GM12878 (cell line): ENCODE measurements around the gene LYRM2. TPM values are rescaled to one million over a fixed set of nuclear protein-coding genes. Genes with fewer than 3 reads are reported as not detected.

Experiments used
- ATAC-seq: fragments of 200-7000 bp; cut with Tn5 transposase; 3 replicates; pipeline ENCODE4 v1.9.1; 2020; ENCODE audit warnings: mild to moderate bottlenecking, moderate library complexity
- BruUV-seq: library from RNA; stranded (reverse); fragments of 400-500 nt; replicated peaks from 2 replicates; lab custom pipeline; 2021; lab: Mats Ljungman, UMichigan
- CTCF ChIA-PET: fragments of 300-600 bp; sonication (Branson Sonifier 250); formaldehyde crosslinking; extraction: SDS; loops from one replicate; lab custom pipeline; 2021; ENCODE audit warnings: inconsistent platforms; lab: Yijun Ruan, JAX
- POLR2A ChIA-PET: fragments of 350-600 bp; formaldehyde crosslinking; extraction: SDS; loops from one replicate; lab custom pipeline; 2021; ENCODE audit warnings: inconsistent platforms; lab: Charles Lee
- RAD21 ChIA-PET: fragments of 300-600 bp; sonication (Branson Sonifier 250); formaldehyde crosslinking; loops from one replicate; lab custom pipeline; 2023; ENCODE audit warnings: antibody characterized with exemption; ENCODE audit not compliant: unreplicated experiment; lab: Charles Lee
- SMC1A ChIA-PET: fragments of 300-600 bp; sonication (Branson Sonifier 250); formaldehyde crosslinking; loops from one replicate; lab custom pipeline; 2023; ENCODE audit not compliant: unreplicated experiment, uncharacterized antibody; lab: Charles Lee
- DNase-seq: peaks from one replicate; pipeline ENCODE4 v3.0.0-alpha.2; 2011; ENCODE audit warnings: low read depth, low spot score
- FAIRE-seq: peaks from 3 replicates; lab custom pipeline; 2011; peaks lifted over from hg19 to GRCh38; lab: Jason Lieb, UNC
- H2AFZ ChIP-seq: 2 replicates; pipeline ENCODE4 v1.6.0; 2011; ENCODE audit warnings: low read depth, low read length, control low read depth; ENCODE audit not compliant: control insufficient read depth
- H3K27ac ChIP-seq: 2 replicates; pipeline ENCODE4 v1.5.1; 2011; ENCODE audit warnings: control low read depth; ENCODE audit not compliant: control insufficient read depth, insufficient read depth
- H3K27me3 ChIP-seq, 2 experiments: replicated peaks in 1 of 2; 2 replicates each; pipeline versions ENCODE4 v1.6.0 to v1.6.1; 2011; ENCODE audit warnings: low read length in 1 of 2; ENCODE audit not compliant: control insufficient read depth in 2 of 2, insufficient read depth in 2 of 2
- H3K36me3 ChIP-seq, 2 experiments: 2 replicates each; pipeline ENCODE4 v1.5.1; 2011; ENCODE audit warnings: low read length in 1 of 2; ENCODE audit not compliant: control insufficient read depth in 2 of 2, insufficient read depth in 2 of 2
- H3K4me1 ChIP-seq: 2 replicates; pipeline ENCODE4 v1.6.1; 2011; ENCODE audit warnings: mild to moderate bottlenecking, low read length, moderate library complexity, mixed read lengths; ENCODE audit not compliant: control insufficient read depth, insufficient read depth
- H3K4me2 ChIP-seq: 2 replicates; pipeline ENCODE4 v1.6.0; 2011; ENCODE audit warnings: control low read depth; ENCODE audit not compliant: control insufficient read depth, insufficient read depth
- H3K4me3 ChIP-seq: fragments of 200-600 bp; sonication (generic); 2 replicates; pipeline ENCODE4 v1.5.1; 2016
- H3K79me2 ChIP-seq: 2 replicates; pipeline ENCODE4 v1.6.0; 2011; ENCODE audit warnings: low read length; ENCODE audit not compliant: control insufficient read depth, insufficient read depth
- H3K9ac ChIP-seq: 2 replicates; pipeline ENCODE4 v1.8.0; 2011; ENCODE audit warnings: low read length, control low read depth, mixed read lengths; ENCODE audit not compliant: control insufficient read depth, insufficient read depth
- H3K9me3 ChIP-seq: replicated peaks from 3 replicates; pipeline ENCODE4 v1.5.1; 2011; ENCODE audit warnings: mild to moderate bottlenecking, low read length; ENCODE audit not compliant: control insufficient read depth, insufficient read depth
- H4K20me1 ChIP-seq: 2 replicates; pipeline ENCODE4 v1.6.0; 2011; ENCODE audit not compliant: control insufficient read depth, insufficient read depth
- ATF7 ChIP-seq: fragments of 450-650 bp; IDR thresholded peaks from 2 replicates; pipeline ENCODE4 v1.6.1; 2016; ENCODE audit warnings: low read depth, mild to moderate bottlenecking
- BMI1 ChIP-seq: fragments of 450-650 bp; IDR thresholded peaks from 2 replicates; pipeline ENCODE4 v1.6.1; 2016; ENCODE audit warnings: mild to moderate bottlenecking, moderate library complexity, borderline replicate concordance
- CBX5 ChIP-seq: sonication (generic); IDR thresholded peaks from 2 replicates; pipeline ENCODE4 v1.6.1; 2016; ENCODE audit warnings: low read depth, moderate library complexity, mild to moderate bottlenecking, inconsistent platforms
- CHD2 ChIP-seq: IDR thresholded peaks from 2 replicates; pipeline ENCODE4 v1.6.1; 2011; ENCODE audit warnings: low read depth, low read length, improper control_type of control experiment, borderline replicate concordance
- CREB1 ChIP-seq: IDR thresholded peaks from 2 replicates; pipeline ENCODE4 v1.6.1; 2012; ENCODE audit warnings: low read depth, mild to moderate bottlenecking, inconsistent platforms
- JUNB ChIP-seq: IDR thresholded peaks from 2 replicates; pipeline ENCODE4 v1.6.1; 2016; ENCODE audit warnings: antibody characterized with exemption, mild to moderate bottlenecking
- KDM1A ChIP-seq: fragments of 200-600 bp; sonication (generic); IDR thresholded peaks from 2 replicates; pipeline ENCODE4 v1.6.1; 2016; ENCODE audit warnings: borderline replicate concordance
- KLF5 ChIP-seq: fragments of 450-650 bp; IDR thresholded peaks from 2 replicates; pipeline ENCODE4 v1.6.1; 2014; ENCODE audit warnings: mild to moderate bottlenecking; ENCODE audit not compliant: partially characterized antibody
- POLR2A ChIP-seq: IDR thresholded peaks from 2 replicates; pipeline ENCODE4 v1.6.1; 2011; ENCODE audit warnings: low read depth, mild to moderate bottlenecking, low read length
- RBBP5 ChIP-seq: fragments of 200-600 bp; sonication (generic); conservative IDR thresholded peaks from 2 replicates; pipeline ENCODE4 v1.6.1; 2016
- RCOR1 ChIP-seq: conservative IDR thresholded peaks from 2 replicates; pipeline ENCODE4 v1.6.1; 2012; ENCODE audit warnings: low read depth, low read length, improper control_type of control experiment
- SMC3 ChIP-seq: IDR thresholded peaks from 2 replicates; pipeline ENCODE4 v1.6.1; 2011; ENCODE audit warnings: low read length, improper control_type of control experiment, borderline replicate concordance
- SRF ChIP-seq, 2 experiments: IDR thresholded peaks; 2 replicates each; pipeline ENCODE4 v1.6.1; 2011; ENCODE audit warnings: low read depth in 2 of 2, low read length in 2 of 2, mild to moderate bottlenecking in 1 of 2, moderate library complexity in 1 of 2
- STAT3 ChIP-seq: IDR thresholded peaks from 2 replicates; pipeline ENCODE4 v1.6.1; 2011; ENCODE audit warnings: low read depth, low read length, improper control_type of control experiment
- SUPT20H ChIP-seq: IDR thresholded peaks from 2 replicates; pipeline ENCODE4 v1.6.1; 2011; ENCODE audit warnings: low read depth, mild to moderate bottlenecking, low read length, moderate library complexity, borderline replicate concordance; ENCODE audit not compliant: control insufficient read depth
- TARDBP ChIP-seq: IDR thresholded peaks from 2 replicates; pipeline ENCODE4 v1.6.1; 2016; ENCODE audit warnings: borderline replicate concordance
- ZNF274 ChIP-seq: IDR thresholded peaks from one replicate; pipeline ENCODE4 v1.8.0; 2011; ENCODE audit not compliant: insufficient read length, insufficient read depth
- WGBS: methylation state at CpG from one replicate; pipeline ENCODE4 v1.1.6; 2016; ENCODE audit warnings: low lambda C conversion rate; ENCODE audit not compliant: insufficient replicate concordance, insufficient coverage; ENCODE audit errors: missing lambda C conversion rate; 5-methylcytosine and 5-hydroxymethylcytosine counted together
- in situ Hi-C: fragments of 300-500 bp; cut with MboI; formaldehyde crosslinking; loops from 9 replicates; pipeline ENCODE4 v1.14.3; 2018; ENCODE audit warnings: mixed read lengths
- intact Hi-C: fragments of 100-400 bp; cut with micrococcal nuclease; formaldehyde crosslinking; loops from one replicate; pipeline ENCODE4 v1.14.2; 2022; ENCODE audit not compliant: unreplicated experiment
- polyA plus RNA-seq, 11 experiments: library from polyadenylated mRNA; depleted of rRNA in 4 of 11; unstranded in 6 of 11; stranded (reverse) in 5 of 11; fragments of >200 nt; fragmentation: Nextera tagmentation in 4 of 11; fragmentation: Illumina TruSeq in 1 of 11; extraction: Ambion mirVana in 4 of 11; extraction: Trizol in 1 of 11; gene quantifications; 1 replicate in 1 of 11; 2 replicates in 10 of 11; pipeline versions ENCODE4 v1.2.1 to v1.2.3, GENCODE V29; 2011 to 2016; ENCODE audit warnings: inconsistent platforms in 2 of 11, missing spikeins in 2 of 11, low read depth in 1 of 11
- total RNA-seq, 4 experiments: library from RNA; depleted of rRNA in 3 of 4; stranded (reverse); fragments of >200 nt in 3 of 4; fragmentation: Illumina TruSeq in 1 of 4; extraction: Trizol in 1 of 4; gene quantifications; 2 replicates each; pipeline versions ENCODE4 v1.2.1 to v1.2.3, GENCODE V29; 2013 to 2021
- TF ChIP-seq, protein P1 (sequence below): fragments of 450-650 bp; IDR thresholded peaks from 2 replicates; pipeline ENCODE4 v1.6.1; 2017; ENCODE audit warnings: mild to moderate bottlenecking, moderate library complexity

LYRM2 gene
- total and polyA plus RNA-seq, 10 of the 15 experiments (the other 5 are each of a cell fraction or from before 2014, with no cell fraction given), result 17.2 to 75.0 (median 30.9) TPM

DNA sequence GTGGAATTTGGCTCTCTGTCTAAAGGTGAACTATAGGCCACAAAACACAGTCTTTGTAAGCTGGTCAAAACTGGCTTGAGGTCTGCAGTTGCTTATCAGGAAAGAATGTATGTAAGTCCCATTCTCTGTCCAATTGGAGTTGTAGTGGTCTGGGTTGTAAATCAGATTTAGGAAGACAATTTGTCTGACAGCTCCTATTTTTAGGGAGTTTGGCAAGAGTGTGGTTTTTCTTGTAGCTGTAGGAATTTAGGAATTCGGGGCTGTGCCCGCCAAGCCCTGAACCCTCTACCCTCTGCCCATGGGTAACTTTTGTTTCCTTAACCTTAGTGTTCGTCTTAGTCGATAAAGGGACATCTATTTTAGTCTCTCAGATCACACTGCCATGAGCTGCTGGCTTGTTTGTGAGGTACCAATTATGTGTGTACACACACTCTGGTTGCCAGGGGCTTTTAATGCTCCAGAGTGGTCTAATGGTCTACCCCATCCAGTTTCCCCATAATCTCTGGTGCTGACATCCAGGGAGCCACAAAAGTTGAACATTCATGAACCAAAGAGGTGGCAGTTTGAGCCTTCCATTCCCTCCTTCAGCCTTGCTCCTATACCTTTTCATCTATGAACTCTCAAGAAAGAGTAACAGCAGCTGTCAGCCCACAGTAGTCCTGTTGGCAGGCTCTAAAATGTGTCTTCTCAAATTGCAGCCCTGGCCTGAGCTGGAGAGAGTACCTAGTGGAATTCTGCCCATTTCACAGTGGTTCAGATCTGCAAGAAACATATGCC, 112.6 kb downstream of the LYRM2 start:
- POLR2A ChIA-PET, result no interaction called here
- Histone ChIP-seq H4K20me1 (no peaks in the 10 kb centered on the region), H3K4me1 (no peaks in the 10 kb centered on the region), H3K9ac (no peak overlapping the region), H3K4me3 (no peak overlapping the region), H3K27ac (no peak overlapping the region), H3K79me2 (no peaks in the 10 kb centered on the region), H2AFZ (no peak overlapping the region), H3K9me3 (no peaks in the 10 kb centered on the region), H3K27me3 (no peaks in the 10 kb centered on the region), H3K4me2 (no peak overlapping the region), H3K36me3 (no peaks in the 10 kb centered on the region)
- no TSS peak for BruUV-seq
- DNase-seq (no peak), FAIRE-seq (no peak), ATAC-seq (no peak)
- RAD21 ChIA-PET, result no interaction called here
- CTCF ChIA-PET, result no interaction called here
- no peak for TF ChIP-seq STAT3
- TF ChIP-seq CREB1, result no peak
- TF ChIP-seq, protein P1, sequence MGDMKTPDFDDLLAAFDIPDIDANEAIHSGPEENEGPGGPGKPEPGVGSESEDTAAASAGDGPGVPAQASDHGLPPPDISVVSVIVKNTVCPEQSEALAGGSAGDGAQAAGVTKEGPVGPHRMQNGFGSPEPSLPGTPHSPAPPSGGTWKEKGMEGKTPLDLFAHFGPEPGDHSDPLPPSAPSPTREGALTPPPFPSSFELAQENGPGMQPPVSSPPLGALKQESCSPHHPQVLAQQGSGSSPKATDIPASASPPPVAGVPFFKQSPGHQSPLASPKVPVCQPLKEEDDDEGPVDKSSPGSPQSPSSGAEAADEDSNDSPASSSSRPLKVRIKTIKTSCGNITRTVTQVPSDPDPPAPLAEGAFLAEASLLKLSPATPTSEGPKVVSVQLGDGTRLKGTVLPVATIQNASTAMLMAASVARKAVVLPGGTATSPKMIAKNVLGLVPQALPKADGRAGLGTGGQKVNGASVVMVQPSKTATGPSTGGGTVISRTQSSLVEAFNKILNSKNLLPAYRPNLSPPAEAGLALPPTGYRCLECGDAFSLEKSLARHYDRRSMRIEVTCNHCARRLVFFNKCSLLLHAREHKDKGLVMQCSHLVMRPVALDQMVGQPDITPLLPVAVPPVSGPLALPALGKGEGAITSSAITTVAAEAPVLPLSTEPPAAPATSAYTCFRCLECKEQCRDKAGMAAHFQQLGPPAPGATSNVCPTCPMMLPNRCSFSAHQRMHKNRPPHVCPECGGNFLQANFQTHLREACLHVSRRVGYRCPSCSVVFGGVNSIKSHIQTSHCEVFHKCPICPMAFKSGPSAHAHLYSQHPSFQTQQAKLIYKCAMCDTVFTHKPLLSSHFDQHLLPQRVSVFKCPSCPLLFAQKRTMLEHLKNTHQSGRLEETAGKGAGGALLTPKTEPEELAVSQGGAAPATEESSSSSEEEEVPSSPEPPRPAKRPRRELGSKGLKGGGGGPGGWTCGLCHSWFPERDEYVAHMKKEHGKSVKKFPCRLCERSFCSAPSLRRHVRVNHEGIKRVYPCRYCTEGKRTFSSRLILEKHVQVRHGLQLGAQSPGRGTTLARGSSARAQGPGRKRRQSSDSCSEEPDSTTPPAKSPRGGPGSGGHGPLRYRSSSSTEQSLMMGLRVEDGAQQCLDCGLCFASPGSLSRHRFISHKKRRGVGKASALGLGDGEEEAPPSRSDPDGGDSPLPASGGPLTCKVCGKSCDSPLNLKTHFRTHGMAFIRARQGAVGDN, result no peak
- TF ChIP-seq CHD2, result no peak
- TF ChIP-seq RCOR1, result no peak
- no peak for TF ChIP-seq POLR2A
- no peak for TF ChIP-seq KLF5
- TF ChIP-seq JUNB, result no peak
- no peak for TF ChIP-seq CBX5
- no peak for TF ChIP-seq RBBP5
- TF ChIP-seq KDM1A, result no peak
- no peak for TF ChIP-seq SMC3
- TF ChIP-seq BMI1, result no peak
- no peak for TF ChIP-seq TARDBP
- no peak for TF ChIP-seq ATF7
- TF ChIP-seq ZNF274, result no peak
- TF ChIP-seq SRF (IDR thresholded peaks at IDR 0.05; ENCODE audit: low read depth in 2 of 2, low read length in 2 of 2), result no peak
- no peak for TF ChIP-seq SUPT20H
- SMC1A ChIA-PET, result interaction anchor here (0.9 kb wide), 1 partner anchor 154 kb away, joined by 3 read pairs; no protein-coding TSS in a partner anchor
- 40% methylated on average over 4 of the region's 4 CpGs for WGBS
- in situ Hi-C loops (no loop called here), intact Hi-C loops (no loop called here)
